Endothelial cell of umbilical vein (primary cell): ENCODE data around the gene HHIPL2.

Experiments used
- CTCF ChIP-seq, 2 donors: IDR thresholded peaks; 1 replicate in 1 of 2; 2 replicates in 1 of 2; pipeline ENCODE4 v1.5.1; 2011; ENCODE audit warnings: low read length in 2 of 2, mild to moderate bottlenecking in 2 of 2, moderate library complexity in 2 of 2, control low read depth in 1 of 2, inconsistent platforms in 1 of 2, low read depth in 1 of 2; ENCODE audit not compliant: insufficient read depth in 1 of 2; ENCODE audit errors: extremely low read depth in 1 of 2
- EZH2 ChIP-seq: IDR thresholded peaks from 2 replicates; pipeline ENCODE4 v1.6.1; 2012; ENCODE audit warnings: borderline replicate concordance, low read depth, mild to moderate bottlenecking, moderate library complexity, low read length, inconsistent platforms; ENCODE audit not compliant: severe bottlenecking
- FOS ChIP-seq: IDR thresholded peaks from 2 replicates; pipeline ENCODE4 v1.6.1; 2011; ENCODE audit warnings: mild to moderate bottlenecking, low read length, moderate library complexity, borderline replicate concordance; ENCODE audit not compliant: insufficient read depth
- GATA2 ChIP-seq: IDR thresholded peaks from 2 replicates; pipeline ENCODE4 v1.7.0; 2011; ENCODE audit warnings: low read depth, mild to moderate bottlenecking, moderate library complexity, mixed read lengths, low read length; ENCODE audit not compliant: insufficient read length, insufficient read depth
- JUN ChIP-seq: IDR thresholded peaks from 2 replicates; pipeline ENCODE4 v1.6.1; 2011; ENCODE audit warnings: borderline replicate concordance, low read depth; ENCODE audit not compliant: insufficient read length, insufficient read depth
- MAX ChIP-seq: IDR thresholded peaks from 2 replicates; pipeline ENCODE4 v1.6.1; 2011; ENCODE audit not compliant: insufficient read depth, insufficient read length
- POLR2A ChIP-seq: IDR thresholded peaks from 2 replicates; pipeline ENCODE4 v1.6.1; 2012; ENCODE audit warnings: low read depth, mild to moderate bottlenecking, control low read depth, low read length
- POLR2AphosphoS5 ChIP-seq: IDR thresholded peaks from 2 replicates; pipeline ENCODE4 v1.6.1; 2012; ENCODE audit warnings: low read depth, mild to moderate bottlenecking, control low read depth, low read length, moderate library complexity; ENCODE audit not compliant: insufficient read depth

- TF ChIP-seq EZH2: no peak
- no peak for TF ChIP-seq POLR2AphosphoS5
- no peak for TF ChIP-seq CTCF (IDR thresholded peaks at IDR 0.05; ENCODE audit: extremely low read depth in 1 of 2, insufficient read depth in 1 of 2, low read depth in 1 of 2, low read length in 2 of 2)
- TF ChIP-seq POLR2A: no peak
- TF ChIP-seq JUN: no peak
- no peak for TF ChIP-seq MAX
- no peak for TF ChIP-seq FOS
- TF ChIP-seq GATA2: no peak
Measured at GRCh38 chr1:222530852-222531251, 17.1 kb downstream of the HHIPL2 start.
